HL-60 (cell line): Measurements from ENCODE around the gene RIN3.

ENCODE experiments used
- CTCF ChIP-seq: IDR thresholded peaks from one replicate; pipeline ENCODE4 v1.5.1; 2011; ENCODE audit warnings: low read length, control low read depth, inconsistent platforms; ENCODE audit not compliant: insufficient read depth
- GABPA ChIP-seq: IDR thresholded peaks from 2 replicates; pipeline ENCODE4 v1.6.1; 2012; ENCODE audit warnings: low read depth
- POLR2AphosphoS5 ChIP-seq: IDR thresholded peaks from 2 replicates; pipeline ENCODE4 v1.6.1; 2012; ENCODE audit warnings: low read depth
- REST ChIP-seq: IDR thresholded peaks from 2 replicates; pipeline ENCODE4 v1.6.1; 2012; ENCODE audit warnings: low read depth; ENCODE audit not compliant: insufficient replicate concordance

GRCh38 chr14:92635896-92636295 lies 122.3 kb downstream of the RIN3 start:
- TF ChIP-seq CTCF = no peak
- no peak for TF ChIP-seq REST
- no peak for TF ChIP-seq POLR2AphosphoS5
- TF ChIP-seq GABPA = no peak
